Body of pancreas (tissue), 4 donors: ENCODE results near the gene RIMS3. TPM values are rescaled to one million over a fixed set of nuclear protein-coding genes. Genes with fewer than 3 reads are reported as not detected.
"Not testable (repeated sequence)": the region's sequence is repeated elsewhere in the genome, so short reads cannot be mapped to it uniquely, and the experiment has no call there.

Experiments
- ATAC-seq: fragments of 150-250 bp; one replicate; pipeline ENCODE4 v1.9.1; 2016
- DNase-seq, 4 donors: peaks; one replicate each; pipeline ENCODE4 v3.0.0-alpha.2; 2019
- H3K27ac ChIP-seq, 4 donors: fragments of 200-600 bp; sonication (generic); 1 replicate in 3 of 4; 2 replicates in 1 of 4; pipeline versions ENCODE4 v1.5.1 to v1.6.1; 2016 to 2019; ENCODE audit warnings: mild to moderate bottlenecking in 1 of 4, mixed read lengths in 1 of 4, moderate library complexity in 1 of 4
- H3K27me3 ChIP-seq, 2 donors: fragments of 200-600 bp; sonication (generic); one replicate each; pipeline ENCODE4 v1.6.0; 2016; ENCODE audit warnings: mild to moderate bottlenecking in 1 of 2
- H3K36me3 ChIP-seq, 2 donors: fragments of 200-600 bp; sonication (generic); replicated peaks in 1 of 2; 2 replicates each; pipeline ENCODE4 v1.5.1; 2016; ENCODE audit warnings: low read depth in 2 of 2; ENCODE audit not compliant: insufficient read depth in 1 of 2
- H3K4me1 ChIP-seq: fragments of 200-600 bp; sonication (generic); one replicate; pipeline ENCODE4 v1.6.0; 2016
- H3K4me3 ChIP-seq, 2 donors: fragments of 200-600 bp; sonication (generic); 1 replicate in 1 of 2; 2 replicates in 1 of 2; pipeline ENCODE4 v1.5.1; 2016 to 2019
- H3K9me3 ChIP-seq, 3 donors: fragments of 200-600 bp; sonication (generic); 1 replicate in 2 of 3; 2 replicates in 1 of 3; pipeline ENCODE4 v1.5.1; 2016
- POLR2A ChIP-seq, 3 donors: fragments of 450-650 bp; IDR thresholded peaks; one replicate each; pipeline ENCODE4 v1.6.1; 2016; ENCODE audit warnings: antibody characterized with exemption in 3 of 3, mild to moderate bottlenecking in 2 of 3
- WGBS, 2 donors: methylation state at CpG; one replicate each; pipeline ENCODE4 v1.1.5; 2017; 5-methylcytosine and 5-hydroxymethylcytosine counted together
- intact Hi-C: fragments of 100-400 bp; cut with DNase I; formaldehyde crosslinking; loops from one replicate; pipeline ENCODE4 v1.15.1; 2023
- total RNA-seq, 2 donors: library from RNA; depleted of rRNA; stranded (reverse); fragments of >200 nt; gene quantifications; one replicate each; pipeline ENCODE4 v1.1.0, GENCODE V29; 2016
- TF ChIP-seq, protein P1 (sequence below), 7 experiments: fragments of 450-650 bp in 4 of 7; fragments of 200-600 bp in 3 of 7; sonication (generic) in 3 of 7; IDR thresholded peaks; one replicate each; pipeline ENCODE4 v1.5.1; 2016 to 2019; ENCODE audit warnings: antibody characterized with exemption in 7 of 7

Gene RIMS3
- total RNA-seq, 2 donors from 2014 or later = 0.66 to 2.1 TPM

DNA sequence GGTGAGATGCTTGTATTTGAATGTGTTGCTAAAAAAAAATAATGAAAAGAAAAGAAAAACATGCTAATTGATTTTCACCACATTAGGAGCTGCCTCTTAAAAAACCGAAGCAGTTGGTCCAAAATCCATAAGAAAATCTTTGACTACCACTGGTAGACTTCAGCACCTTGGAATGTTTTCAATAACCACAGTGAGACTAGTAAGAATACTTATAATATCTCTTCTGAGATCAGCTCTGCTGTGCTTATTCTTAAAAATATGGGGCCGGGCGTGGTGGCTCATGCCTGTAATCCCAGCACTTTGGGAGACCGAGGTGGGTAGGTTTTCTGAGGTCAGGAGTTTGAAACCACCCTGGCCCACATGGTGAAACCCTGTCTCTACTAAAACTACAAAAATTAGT lies 41.1 kb upstream of the RIMS3 start:
- intact Hi-C loops = no loop called here
- H3K4me3 ChIP-seq = no peak overlapping the region
- H3K27ac ChIP-seq = no peak overlapping the region
- H3K36me3 ChIP-seq = no peaks in the 10 kb centered on the region
- H3K9me3 ChIP-seq = no peaks in the 10 kb centered on the region
- TF ChIP-seq POLR2A (IDR thresholded peaks at IDR 0.05) = no peak
- TF ChIP-seq, protein P1, sequence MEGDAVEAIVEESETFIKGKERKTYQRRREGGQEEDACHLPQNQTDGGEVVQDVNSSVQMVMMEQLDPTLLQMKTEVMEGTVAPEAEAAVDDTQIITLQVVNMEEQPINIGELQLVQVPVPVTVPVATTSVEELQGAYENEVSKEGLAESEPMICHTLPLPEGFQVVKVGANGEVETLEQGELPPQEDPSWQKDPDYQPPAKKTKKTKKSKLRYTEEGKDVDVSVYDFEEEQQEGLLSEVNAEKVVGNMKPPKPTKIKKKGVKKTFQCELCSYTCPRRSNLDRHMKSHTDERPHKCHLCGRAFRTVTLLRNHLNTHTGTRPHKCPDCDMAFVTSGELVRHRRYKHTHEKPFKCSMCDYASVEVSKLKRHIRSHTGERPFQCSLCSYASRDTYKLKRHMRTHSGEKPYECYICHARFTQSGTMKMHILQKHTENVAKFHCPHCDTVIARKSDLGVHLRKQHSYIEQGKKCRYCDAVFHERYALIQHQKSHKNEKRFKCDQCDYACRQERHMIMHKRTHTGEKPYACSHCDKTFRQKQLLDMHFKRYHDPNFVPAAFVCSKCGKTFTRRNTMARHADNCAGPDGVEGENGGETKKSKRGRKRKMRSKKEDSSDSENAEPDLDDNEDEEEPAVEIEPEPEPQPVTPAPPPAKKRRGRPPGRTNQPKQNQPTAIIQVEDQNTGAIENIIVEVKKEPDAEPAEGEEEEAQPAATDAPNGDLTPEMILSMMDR (IDR thresholded peaks at IDR 0.05) = no peak
- H3K27me3 ChIP-seq = no peaks in the 10 kb centered on the region
- WGBS, 2 donors = 91 to 93% methylated on average over 4 of the region's 4 CpGs
- H3K4me1 ChIP-seq = peaks cover 53% of the 10 kb centered on the region
- ATAC-seq (no peak), DNase-seq (no peak)

DNA sequence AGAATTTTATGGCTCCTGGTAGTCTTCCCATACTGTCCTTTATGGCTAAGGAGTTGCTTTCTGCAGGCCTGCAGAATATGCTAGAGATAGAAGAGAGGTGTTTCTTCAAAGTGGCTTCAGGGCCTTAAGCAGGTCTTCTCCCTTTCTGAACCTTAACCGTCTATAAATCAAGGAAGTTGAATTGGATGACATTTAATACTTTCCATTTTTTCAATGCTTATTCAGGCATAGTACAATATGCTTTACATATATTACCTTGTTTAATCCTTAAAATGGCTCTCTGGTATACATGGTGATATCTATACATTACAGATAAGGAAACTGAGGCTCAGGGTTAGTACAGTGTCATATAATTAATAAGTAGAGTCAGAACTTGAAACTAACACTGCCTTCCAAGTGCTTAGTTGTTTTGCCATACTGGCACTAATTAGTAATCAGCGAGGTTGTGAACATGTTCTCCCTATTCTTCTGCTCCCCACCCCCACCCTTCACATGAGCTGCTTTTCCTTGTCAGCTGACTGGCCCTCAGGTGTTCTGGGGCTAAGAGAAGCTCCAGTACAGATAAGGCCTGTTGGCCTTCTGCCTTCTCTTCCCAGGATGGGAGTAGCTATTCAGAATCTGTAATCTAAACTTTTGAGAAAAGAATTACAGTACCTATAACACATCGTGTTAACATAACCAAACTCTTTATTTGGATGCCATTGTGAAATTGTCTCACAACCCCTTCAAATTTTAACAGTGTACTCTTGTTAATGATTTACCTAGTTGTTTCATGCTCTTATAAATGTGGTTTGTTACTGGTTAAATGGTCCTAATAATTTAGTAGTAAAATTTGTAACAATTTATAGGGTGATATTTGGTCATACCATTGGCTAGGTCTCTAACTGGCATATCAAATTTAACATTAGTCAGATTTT lies 39.6 kb upstream of the RIMS3 start:
- no peak overlapping the region for H3K4me3 ChIP-seq
- no peak for TF ChIP-seq POLR2A (IDR thresholded peaks at IDR 0.05)
- TF ChIP-seq, protein P1 (IDR thresholded peaks at IDR 0.05) = no peak
- no peaks in the 10 kb centered on the region for H3K36me3 ChIP-seq
- ATAC-seq (no peak), DNase-seq (no peak)
- intact Hi-C loops = no loop called here
- peaks cover 37% of the 10 kb centered on the region for H3K4me1 ChIP-seq
- H3K9me3 ChIP-seq = no peaks in the 10 kb centered on the region
- H3K27me3 ChIP-seq = no peaks in the 10 kb centered on the region
- 44 to 61% methylated on average over 3 of the region's 3 CpGs for WGBS, 2 donors
- H3K27ac ChIP-seq = no peak overlapping the region

DNA sequence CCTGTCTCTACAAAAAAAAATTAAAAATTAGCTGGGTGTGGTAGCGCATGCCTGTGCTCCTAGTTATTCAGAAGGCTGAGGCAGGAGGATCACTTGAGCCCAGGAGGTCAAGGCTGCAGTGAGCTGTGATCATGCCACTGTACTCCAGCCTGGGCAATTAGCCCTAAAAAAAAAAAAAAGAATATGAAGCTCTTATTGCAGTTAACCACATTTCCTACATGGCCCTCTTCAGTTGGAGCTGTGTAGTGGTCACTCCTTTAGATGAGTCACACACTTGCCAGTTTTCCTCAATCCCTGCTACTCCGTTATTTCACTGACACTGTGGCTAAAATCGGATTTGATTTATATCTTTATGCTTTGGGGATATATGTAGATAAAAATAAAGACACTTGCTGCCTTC lies 37.8 kb upstream of the RIMS3 start:
- no peak overlapping the region for H3K27ac ChIP-seq
- H3K36me3 ChIP-seq = no peaks in the 10 kb centered on the region
- H3K27me3 ChIP-seq = no peaks in the 10 kb centered on the region
- no peaks in the 10 kb centered on the region for H3K9me3 ChIP-seq
- no peak overlapping the region for H3K4me3 ChIP-seq
- peaks cover 25% of the 10 kb centered on the region for H3K4me1 ChIP-seq
- intact Hi-C loops = no loop called here
- DNase-seq (no peak), ATAC-seq (no peak)
- no peak for TF ChIP-seq POLR2A (IDR thresholded peaks at IDR 0.05)
- TF ChIP-seq, protein P1 (IDR thresholded peaks at IDR 0.05) = no peak
- 81 to 90% methylated on average over 3 of the region's 3 CpGs for WGBS, 2 donors

DNA sequence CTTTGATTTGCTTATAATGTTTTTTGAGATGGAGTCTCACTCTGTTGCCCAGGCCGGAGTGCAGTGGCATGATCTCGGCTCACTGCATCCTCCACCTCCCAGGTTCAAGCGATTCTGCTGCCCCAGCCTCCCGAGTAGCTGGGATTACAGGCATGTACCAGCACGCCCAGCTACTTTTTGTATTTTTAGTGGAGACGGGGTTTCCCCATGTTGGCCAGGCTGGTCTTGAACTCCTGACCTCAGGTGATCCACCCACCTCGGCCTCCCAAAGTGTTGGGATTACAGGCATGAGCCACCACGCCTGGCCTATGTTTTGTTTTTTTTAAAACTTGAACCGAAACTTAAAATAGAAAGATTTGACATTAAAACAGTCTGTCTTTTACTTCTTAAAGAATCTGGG lies 37.3 kb upstream of the RIMS3 start:
- H3K27me3 ChIP-seq, H3K27ac ChIP-seq, H3K36me3 ChIP-seq, H3K9me3 ChIP-seq, ATAC-seq, H3K4me3 ChIP-seq, intact Hi-C loops, DNase-seq: not testable (repeated sequence)
- H3K4me1 ChIP-seq = peaks cover 23% of the 10 kb centered on the region
- 89 to 92% methylated on average over 9 of the region's 9 CpGs for WGBS, 2 donors

DNA sequence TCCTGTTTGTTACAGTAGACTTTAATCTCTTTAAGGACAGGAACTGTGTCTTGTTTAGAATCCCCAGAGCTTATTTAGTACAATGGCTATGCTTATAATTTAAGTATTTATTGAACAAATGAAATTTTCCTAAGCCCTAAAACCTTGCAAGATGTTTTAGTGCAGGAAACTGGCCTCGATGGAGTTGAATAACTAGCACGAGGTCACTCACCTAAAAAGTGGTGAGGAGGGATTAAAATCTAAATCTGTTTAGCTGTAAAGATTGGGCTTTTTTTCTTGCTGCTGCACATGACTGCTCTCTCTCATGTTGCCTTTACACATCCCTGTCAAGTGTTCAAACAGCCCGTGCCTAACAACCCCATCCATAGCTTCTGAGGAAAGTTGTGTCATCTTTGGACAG lies 36.2 kb upstream of the RIMS3 start:
- Histone ChIP-seq H3K36me3 (no peaks in the 10 kb centered on the region), H3K4me3 (no peak overlapping the region), H3K27me3 (no peaks in the 10 kb centered on the region), H3K9me3 (no peaks in the 10 kb centered on the region), H3K4me1 (peaks cover 32% of the 10 kb centered on the region), H3K27ac (no peak overlapping the region)
- TF ChIP-seq POLR2A (IDR thresholded peaks at IDR 0.05) = no peak
- TF ChIP-seq, protein P1 (IDR thresholded peaks at IDR 0.05) = no peak
- ATAC-seq (no peak), DNase-seq (no peak)
- intact Hi-C loops = no loop called here
- WGBS, 2 donors = 76 to 83% methylated on average over 3 of the region's 3 CpGs
